ENCODE results near the gene PATZ1. TPM values are rescaled to one million over a fixed set of nuclear protein-coding genes. Genes with fewer than 3 reads are reported as not detected.
"Not testable (repeated sequence)": the region's sequence is repeated elsewhere in the genome, so short reads cannot be mapped to it uniquely, and the experiment has no call there.

Gene PATZ1
- total and polyA plus RNA-seq, 2 experiments from 2014 or later = 24.8 to 46.4 TPM

DNA sequence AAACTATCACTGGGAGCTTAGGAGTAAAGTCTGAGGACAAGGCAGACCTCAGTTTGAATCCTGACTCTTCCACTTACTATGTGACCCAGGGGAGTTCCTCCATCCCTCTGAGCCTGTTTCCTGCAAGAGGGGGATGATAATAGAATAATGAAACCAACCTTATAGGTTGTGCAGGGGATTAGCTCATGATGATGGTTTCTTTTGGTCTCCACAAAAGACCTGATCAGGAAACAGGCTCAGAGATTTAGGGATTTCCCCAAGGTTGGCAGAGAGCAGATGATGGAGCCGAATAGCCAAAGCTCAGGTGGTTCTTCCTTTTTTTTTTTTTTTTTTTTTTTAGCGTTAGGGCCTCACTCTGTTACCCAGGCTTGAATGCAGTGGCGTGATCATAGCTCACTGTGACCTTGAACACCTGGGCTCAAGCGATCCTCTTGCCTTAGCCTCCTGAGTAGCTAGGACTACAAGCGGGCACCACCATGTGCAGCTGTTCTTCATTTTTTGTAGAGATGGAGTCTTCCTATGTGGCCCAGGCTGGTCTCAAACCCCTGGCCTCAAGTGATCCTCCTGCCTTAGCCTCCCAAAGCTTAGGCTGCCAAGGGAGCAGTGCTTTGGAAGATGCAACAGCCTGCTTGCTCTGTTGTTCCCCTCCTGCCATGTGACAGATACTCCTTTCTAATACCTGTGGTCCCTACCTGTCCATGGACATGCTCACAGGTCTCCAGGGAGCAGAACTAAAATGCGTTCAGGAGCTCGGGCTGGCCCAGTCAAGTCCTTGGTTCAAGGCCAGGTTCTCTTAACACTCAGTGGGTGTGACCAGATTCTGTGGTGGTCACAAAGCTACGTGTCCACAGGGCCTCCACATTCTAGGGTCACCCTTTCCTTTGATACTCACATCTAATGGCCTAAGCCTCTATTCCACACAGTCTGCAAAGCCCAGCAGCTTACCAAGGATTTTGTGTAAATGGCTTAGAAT is 22.3 kb downstream of the PATZ1 start:
- TF ChIP-seq, protein P1, sequence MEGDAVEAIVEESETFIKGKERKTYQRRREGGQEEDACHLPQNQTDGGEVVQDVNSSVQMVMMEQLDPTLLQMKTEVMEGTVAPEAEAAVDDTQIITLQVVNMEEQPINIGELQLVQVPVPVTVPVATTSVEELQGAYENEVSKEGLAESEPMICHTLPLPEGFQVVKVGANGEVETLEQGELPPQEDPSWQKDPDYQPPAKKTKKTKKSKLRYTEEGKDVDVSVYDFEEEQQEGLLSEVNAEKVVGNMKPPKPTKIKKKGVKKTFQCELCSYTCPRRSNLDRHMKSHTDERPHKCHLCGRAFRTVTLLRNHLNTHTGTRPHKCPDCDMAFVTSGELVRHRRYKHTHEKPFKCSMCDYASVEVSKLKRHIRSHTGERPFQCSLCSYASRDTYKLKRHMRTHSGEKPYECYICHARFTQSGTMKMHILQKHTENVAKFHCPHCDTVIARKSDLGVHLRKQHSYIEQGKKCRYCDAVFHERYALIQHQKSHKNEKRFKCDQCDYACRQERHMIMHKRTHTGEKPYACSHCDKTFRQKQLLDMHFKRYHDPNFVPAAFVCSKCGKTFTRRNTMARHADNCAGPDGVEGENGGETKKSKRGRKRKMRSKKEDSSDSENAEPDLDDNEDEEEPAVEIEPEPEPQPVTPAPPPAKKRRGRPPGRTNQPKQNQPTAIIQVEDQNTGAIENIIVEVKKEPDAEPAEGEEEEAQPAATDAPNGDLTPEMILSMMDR (IDR thresholded peaks at IDR 0.05; ENCODE audit: low read depth, low read length) = no peak
- no peak for DNase-seq (ENCODE audit: low read depth in 1 of 2, low spot score in 1 of 2)
- H3K9me3 ChIP-seq (ENCODE audit: low read depth) = no peaks in the 10 kb centered on the region
- no peak overlapping the region for H3K27ac ChIP-seq
- H3K36me3 ChIP-seq = peaks cover 15% of the 10 kb centered on the region
- no peaks in the 10 kb centered on the region for H3K27me3 ChIP-seq
- H3K4me3 ChIP-seq = no peak overlapping the region
- H3K4me1 ChIP-seq (ENCODE audit: low read depth) = no peaks in the 10 kb centered on the region

- H3K4me3 ChIP-seq = no peak overlapping the region
- no peak overlapping the region for H3K27ac ChIP-seq
- no peaks in the 10 kb centered on the region for H3K27me3 ChIP-seq
- no peaks in the 10 kb centered on the region for H3K4me1 ChIP-seq (ENCODE audit: low read depth)
- no peaks in the 10 kb centered on the region for H3K9me3 ChIP-seq (ENCODE audit: low read depth)
- TF ChIP-seq, protein P1 (IDR thresholded peaks at IDR 0.05; ENCODE audit: low read depth, low read length) = no peak
- DNase-seq (ENCODE audit: low read depth in 1 of 2, low spot score in 1 of 2) = peak in 1 of 2 donors; percentile 27
- peaks cover 10% of the 10 kb centered on the region for H3K36me3 ChIP-seq
Observed at GRCh38 chr22:31321421-31321820, 24.7 kb downstream of the PATZ1 start.

- H3K36me3 ChIP-seq; H3K27ac ChIP-seq; DNase-seq (ENCODE audit: low read depth in 1 of 2, low spot score in 1 of 2): not testable (repeated sequence)
Observed at GRCh38 chr22:31314220-31314619, 31.9 kb downstream of the PATZ1 start.

DNA sequence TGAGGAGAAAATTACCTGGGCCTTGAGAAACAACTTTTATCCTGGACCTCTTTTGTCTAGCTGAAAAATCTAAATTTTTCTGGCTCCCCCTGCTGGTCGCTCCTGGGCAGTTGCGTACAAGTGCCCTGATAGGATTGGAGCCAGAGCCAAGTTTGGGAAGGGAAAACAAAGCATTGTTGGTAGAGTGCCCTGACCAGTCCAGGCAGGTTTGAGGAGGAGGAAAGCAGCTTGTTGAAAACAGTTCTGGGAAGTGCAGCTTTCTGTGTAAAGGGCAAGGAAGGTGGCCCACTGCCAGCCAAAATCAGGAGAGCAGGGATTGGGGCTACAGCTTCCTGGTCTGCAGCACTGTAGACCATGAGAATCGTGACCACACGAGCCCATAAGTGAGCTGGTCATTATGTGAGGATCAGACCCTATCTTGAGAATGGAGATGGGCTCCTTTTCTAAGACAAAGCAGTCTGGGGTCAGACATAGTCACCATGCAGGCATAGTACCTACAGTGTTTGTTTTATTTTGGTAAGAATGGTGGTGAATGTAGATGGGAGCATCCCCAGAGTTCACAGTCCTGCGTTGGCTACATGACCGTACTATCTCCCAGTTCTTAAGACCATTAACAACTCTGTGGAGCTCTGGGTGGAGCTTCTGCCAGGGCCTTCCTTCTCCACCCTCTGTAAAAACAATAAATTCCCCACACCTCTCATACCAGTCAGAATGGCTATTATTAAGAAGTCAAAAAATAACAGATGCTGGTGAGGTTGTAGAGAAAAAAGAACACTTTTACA is 32.6 kb downstream of the PATZ1 start:
- H3K36me3 ChIP-seq = no peaks in the 10 kb centered on the region
- no peak overlapping the region for H3K27ac ChIP-seq
- H3K9me3 ChIP-seq (ENCODE audit: low read depth) = no peaks in the 10 kb centered on the region
- peak; percentile 78 to 89 for DNase-seq (ENCODE audit: low read depth in 1 of 2, low spot score in 1 of 2)
- no peaks in the 10 kb centered on the region for H3K4me1 ChIP-seq (ENCODE audit: low read depth)
- TF ChIP-seq, protein P1 (IDR thresholded peaks at IDR 0.05; ENCODE audit: low read depth, low read length) = peak; percentile 92
- no peaks in the 10 kb centered on the region for H3K27me3 ChIP-seq
- no peak overlapping the region for H3K4me3 ChIP-seq

More at GRCh38 chr22:31314220-31314619, 31.9 kb downstream of the PATZ1 start:
- H3K9me3 ChIP-seq (ENCODE audit: low read depth); H3K4me1 ChIP-seq (ENCODE audit: low read depth); H3K27me3 ChIP-seq; H3K4me3 ChIP-seq: not testable (repeated sequence)

DNA sequence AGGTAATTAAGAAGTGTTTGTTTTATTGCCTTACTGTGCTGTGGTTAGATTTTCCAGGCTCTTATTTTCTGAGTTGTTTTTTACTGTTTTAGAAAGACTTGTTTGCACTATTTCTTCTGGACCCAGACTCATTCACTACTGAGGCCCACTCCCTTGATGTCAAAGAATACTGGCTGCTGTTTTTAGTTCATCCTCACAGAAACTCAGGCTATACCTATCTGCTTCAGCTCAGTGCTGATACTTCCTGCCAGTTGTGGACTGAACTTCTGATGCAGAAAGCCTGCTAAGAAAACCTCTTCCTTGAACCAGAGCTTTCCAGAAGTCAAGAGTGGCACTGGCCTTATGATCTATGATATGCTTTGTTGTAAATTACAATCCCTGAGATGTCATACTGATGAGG is 38.0 kb downstream of the PATZ1 start:
- no peak for DNase-seq (ENCODE audit: low read depth in 1 of 2, low spot score in 1 of 2)
- Histone ChIP-seq H3K27me3 (no peaks in the 10 kb centered on the region), H3K36me3 (no peaks in the 10 kb centered on the region), H3K9me3 (ENCODE audit: low read depth) (no peaks in the 10 kb centered on the region), H3K27ac (no peak overlapping the region), H3K4me3 (no peak overlapping the region), H3K4me1 (ENCODE audit: low read depth) (no peaks in the 10 kb centered on the region)
- TF ChIP-seq, protein P1 (IDR thresholded peaks at IDR 0.05; ENCODE audit: low read depth, low read length) = no peak

Measured in cardiac muscle cell (in vitro differentiated cells and primary cell).